Pancreas (tissue), 10 donors: ENCODE data around the gene TBC1D7. TPM values are rescaled to one million over a fixed set of nuclear protein-coding genes. Genes with fewer than 3 reads are reported as not detected.

Experiments used
- ATAC-seq, 4 donors: fragments of 200-7000 bp; cut with Tn5 transposase; one replicate each; pipeline versions ENCODE4 v1.8.0 to v1.9.1; 2020; ENCODE audit warnings: mild to moderate bottlenecking in 4 of 4, moderate library complexity in 4 of 4
- DNase-seq, 6 donors: peaks; one replicate each; pipeline ENCODE4 v3.0.0-alpha.2; 2020
- FAIRE-seq: peaks from 2 replicates; lab custom pipeline; 2012; peaks lifted over from hg19 to GRCh38; lab: Jason Lieb, UNC
- H3K27ac ChIP-seq, 4 donors: fragments of 200-600 bp; sonication (generic); 1 replicate in 3 of 4; 2 replicates in 1 of 4; pipeline versions ENCODE4 v1.5.0 to v1.8.0; 2020
- H3K27me3 ChIP-seq, 4 donors: fragments of 200-600 bp; one replicate each; pipeline ENCODE4 v1.8.0; 2021
- H3K36me3 ChIP-seq, 3 donors: fragments of 200-600 bp; sonication (generic) in 1 of 3; one replicate each; pipeline versions ENCODE4 v1.5.0 to v1.8.0; 2020 to 2021
- H3K4me1 ChIP-seq, 3 donors: fragments of 200-600 bp; one replicate each; pipeline ENCODE4 v1.8.0; 2021
- H3K4me3 ChIP-seq, 4 donors: fragments of 200-600 bp; sonication (generic) in 2 of 4; one replicate each; pipeline versions ENCODE4 v1.5.0 to v1.8.0; 2020 to 2021
- H3K9me3 ChIP-seq, 4 donors: fragments of 200-600 bp; one replicate each; pipeline ENCODE4 v1.8.0; 2021
- CTCF ChIP-seq, 4 donors: fragments of 200-600 bp; sonication (generic) in 3 of 4; IDR thresholded peaks; one replicate each; pipeline versions ENCODE4 v1.5.0 to v1.8.0; 2021; ENCODE audit warnings: antibody characterized with exemption in 4 of 4
- WGBS, 2 donors: extraction: QIAGEN DNeasy Blood & Tissue Kit; methylation state at CpG; one replicate each; pipeline ENCODE4 v1.1.7; 2013; 5-methylcytosine and 5-hydroxymethylcytosine counted together
- intact Hi-C, 3 donors: fragments of 100-400 bp; cut with DNase I; formaldehyde crosslinking; loops; one replicate each; pipeline versions ENCODE4 v1.11.1 to v1.14.2; 2022
- polyA plus RNA-seq, 2 donors: library from polyadenylated mRNA; stranded (reverse); fragments of 200-250 nt; gene quantifications; one replicate each; pipeline ENCODE4 v1.2.3, GENCODE V29; 2013
- total RNA-seq, 6 donors: library from RNA; stranded (reverse); fragmentation: NEBNext Ultra II Directional in 4 of 6; extraction: Animal tissue kit (Norgen Biotek cat#: 25700) in 4 of 6; gene quantifications; one replicate each; pipeline versions ENCODE4 v1.2.1 to v1.2.4, GENCODE V29; 2021 to 2023
- donor health status: healthy with polysubstance abuse.
- donor health status: DM: no; HTN: no; CAD: no; lungs with moderate emphysema.
- donor health status: DM: no; HTN: no; CAD: no.
- donor health status: control.
- donor health status: control.
- donor health status: Bipolar disorder and iron deficiency.
- donor health status: DM: yes; HTN: yes; CAD: no.
- donor health status: DM: no; HTN: no; CAD: no.
- donor health status: DM: no; HTN: no; CAD: no.
- donor health status: DM: yes; HTN: yes; CAD: no.

The TBC1D7 gene
- total and polyA plus RNA-seq, 8 donors = 3.3 to 8.4 (median 6.7) TPM

GRCh38 chr6:13285705-13286104 lies 42.6 kb downstream of the TBC1D7 start:
- H3K4me3 ChIP-seq = no peak overlapping the region
- no peak for TF ChIP-seq CTCF (IDR thresholded peaks at IDR 0.05)
- ATAC-seq (peak in 1 of 4 donors; percentile 43), FAIRE-seq (no peak), DNase-seq (no peak)
- 89 to 92% methylated on average over 2 of the region's 2 CpGs for WGBS, 2 donors
- intact Hi-C loops = no loop called here
- no peaks in the 10 kb centered on the region for H3K9me3 ChIP-seq
- no peaks in the 10 kb centered on the region for H3K36me3 ChIP-seq
- H3K27ac ChIP-seq = no peak overlapping the region
- no peaks in the 10 kb centered on the region for H3K4me1 ChIP-seq
- no peaks in the 10 kb centered on the region for H3K27me3 ChIP-seq

- TF ChIP-seq CTCF (IDR thresholded peaks at IDR 0.05) = no peak
- ATAC-seq (no peak), DNase-seq (no peak), FAIRE-seq (no peak)
- H3K27ac ChIP-seq = no peak overlapping the region
- no peaks in the 10 kb centered on the region for H3K9me3 ChIP-seq
- H3K27me3 ChIP-seq = no peaks in the 10 kb centered on the region
- 87 to 94% methylated on average over 6 of the region's 6 CpGs for whole genome bisulfite sequencing, 2 donors
- no peaks in the 10 kb centered on the region for H3K36me3 ChIP-seq
- intact Hi-C loops = no loop called here
- no peaks in the 10 kb centered on the region for H3K4me1 ChIP-seq
- H3K4me3 ChIP-seq = no peak overlapping the region
Measured at GRCh38 chr6:13284646-13285045, 43.7 kb downstream of the TBC1D7 start.

GRCh38 chr6:13283331-13283730 lies 45.0 kb downstream of the TBC1D7 start:
- ATAC-seq (no peak), FAIRE-seq (no peak), DNase-seq (no peak)
- WGBS, 2 donors = 92 to 94% methylated on average over 14 of the region's 14 CpGs
- no peaks in the 10 kb centered on the region for H3K36me3 ChIP-seq
- intact Hi-C loops = no loop called here
- no peaks in the 10 kb centered on the region for H3K9me3 ChIP-seq
- no peaks in the 10 kb centered on the region for H3K4me1 ChIP-seq
- TF ChIP-seq CTCF (IDR thresholded peaks at IDR 0.05) = no peak
- H3K4me3 ChIP-seq = no peak overlapping the region
- no peaks in the 10 kb centered on the region for H3K27me3 ChIP-seq
- no peak overlapping the region for H3K27ac ChIP-seq

- H3K4me3 ChIP-seq = no peak overlapping the region
- no peaks in the 10 kb centered on the region for H3K36me3 ChIP-seq
- DNase-seq (no peak), FAIRE-seq (no peak), ATAC-seq (no peak)
- H3K27ac ChIP-seq = no peak overlapping the region
- intact Hi-C loops = no loop called here
- no peaks in the 10 kb centered on the region for H3K9me3 ChIP-seq
- no peaks in the 10 kb centered on the region for H3K27me3 ChIP-seq
- TF ChIP-seq CTCF (IDR thresholded peaks at IDR 0.05) = no peak
- WGBS, 2 donors = 76 to 83% methylated on average over 8 of the region's 8 CpGs
- H3K4me1 ChIP-seq = no peaks in the 10 kb centered on the region
Measured at GRCh38 chr6:13282393-13283069, 45.8 kb downstream of the TBC1D7 start.

- H3K4me1 ChIP-seq = no peaks in the 10 kb centered on the region
- no peak overlapping the region for H3K4me3 ChIP-seq
- no peaks in the 10 kb centered on the region for H3K36me3 ChIP-seq
- H3K27me3 ChIP-seq = no peaks in the 10 kb centered on the region
- FAIRE-seq (no peak), ATAC-seq (no peak), DNase-seq (no peak)
- WGBS, 2 donors = 87 to 96% methylated on average over 9 of the region's 9 CpGs
- H3K27ac ChIP-seq = no peak overlapping the region
- no peak for TF ChIP-seq CTCF (IDR thresholded peaks at IDR 0.05)
- no peaks in the 10 kb centered on the region for H3K9me3 ChIP-seq
- intact Hi-C loops = no loop called here
Measured at GRCh38 chr6:13281686-13282085, 46.7 kb downstream of the TBC1D7 start.
